H1 (cell line): Measurements from ENCODE around the gene HIVEP3. TPM values are rescaled to one million over a fixed set of nuclear protein-coding genes. Genes with fewer than 3 reads are reported as not detected.

Source experiments
- CTCF ChIA-PET: fragments of 300-600 bp; sonication (Branson Sonifier 250); formaldehyde crosslinking; loops from one replicate; lab custom pipeline; 2021; ENCODE audit not compliant: partially characterized antibody; lab: Charles Lee
- POLR2A ChIA-PET: fragments of 300-600 bp; sonication (Branson Sonifier 250); formaldehyde crosslinking; loops from one replicate; lab custom pipeline; 2021; ENCODE audit warnings: inconsistent platforms; ENCODE audit not compliant: partially characterized antibody; lab: Charles Lee
- DNase-seq, 2 experiments: peaks; one replicate each; pipeline versions ENCODE4 v3.0.0 to v3.0.0-alpha.2; 2010 to 2022; ENCODE audit warnings: low spot score in 2 of 2, low read depth in 1 of 2, mixed read lengths in 1 of 2
- FAIRE-seq: peaks from 2 replicates; lab custom pipeline; 2011; peaks lifted over from hg19 to GRCh38; lab: Jason Lieb, UNC
- H2AFZ ChIP-seq: 2 replicates; pipeline ENCODE4 v1.8.1; 2012; ENCODE audit warnings: low read length, inconsistent platforms
- H2AK5ac ChIP-seq: 2 replicates; pipeline ENCODE4 v1.6.1; 2013; ENCODE audit warnings: low read depth, low read length
- H2BK120ac ChIP-seq: replicated peaks from 2 replicates; pipeline ENCODE3; 2013; ENCODE audit warnings: low read depth, low read length, inconsistent platforms
- H2BK12ac ChIP-seq: 2 replicates; pipeline ENCODE4 v1.6.1; 2013; ENCODE audit warnings: low read depth, low read length
- H2BK15ac ChIP-seq: 2 replicates; pipeline ENCODE4 v1.6.1; 2013; ENCODE audit warnings: low read length
- H2BK20ac ChIP-seq: 2 replicates; pipeline ENCODE4 v1.6.1; 2013; ENCODE audit warnings: low read length
- H2BK5ac ChIP-seq: 2 replicates; pipeline ENCODE4 v1.6.1; 2013; ENCODE audit warnings: low read depth, low read length
- H3K14ac ChIP-seq: 2 replicates; pipeline ENCODE4 v1.6.1; 2013; ENCODE audit warnings: inconsistent platforms; ENCODE audit not compliant: insufficient read length
- H3K18ac ChIP-seq: 2 replicates; pipeline ENCODE4 v1.6.1; 2013; ENCODE audit warnings: low read length; ENCODE audit errors: extremely low read depth
- H3K23ac ChIP-seq: 2 replicates; pipeline ENCODE4 v1.6.1; 2013; ENCODE audit warnings: inconsistent platforms; ENCODE audit not compliant: insufficient read length
- H3K23me2 ChIP-seq: 2 replicates; pipeline ENCODE4 v1.6.1; 2013; ENCODE audit warnings: low read depth, low read length
- H3K27ac ChIP-seq: 2 replicates; pipeline ENCODE4 v1.6.1; 2011; ENCODE audit warnings: low read depth, low read length, inconsistent platforms
- H3K27me3 ChIP-seq, 4 experiments: replicated peaks in 1 of 4; 1 replicate in 1 of 4; 2 replicates in 3 of 4; pipeline versions ENCODE4 v1.6.1 to v1.8.1; 2011 to 2013; ENCODE audit warnings: low read length in 3 of 4, mild to moderate bottlenecking in 3 of 4, inconsistent platforms in 2 of 4, mixed read lengths in 2 of 4, moderate library complexity in 1 of 4; ENCODE audit not compliant: control insufficient read depth in 3 of 4, insufficient read depth in 3 of 4; ENCODE audit errors: extremely low read depth in 1 of 4
- H3K36me3 ChIP-seq, 4 experiments: 2 replicates each; pipeline versions ENCODE4 v1.6.1 to v1.8.1; 2011 to 2013; ENCODE audit warnings: mild to moderate bottlenecking in 4 of 4, low read length in 3 of 4, moderate library complexity in 2 of 4, control low read depth in 1 of 4, inconsistent platforms in 1 of 4; ENCODE audit not compliant: insufficient read depth in 4 of 4, control insufficient read depth in 2 of 4
- H3K4ac ChIP-seq: replicated peaks from 2 replicates; pipeline ENCODE3; 2013; ENCODE audit warnings: low read length, low read depth, mixed read lengths, inconsistent platforms; ENCODE audit not compliant: insufficient read length
- H3K4me1 ChIP-seq, 4 experiments: replicated peaks in 1 of 4; 1 replicate in 1 of 4; 2 replicates in 3 of 4; pipeline versions ENCODE4 v1.6.1 to v1.8.1; 2011 to 2013; ENCODE audit warnings: low read length in 3 of 4, inconsistent platforms in 2 of 4, mixed read lengths in 1 of 4; ENCODE audit not compliant: insufficient read depth in 4 of 4, control insufficient read depth in 3 of 4
- H3K4me2 ChIP-seq, 2 experiments: 2 replicates each; pipeline versions ENCODE4 v1.6.1 to v1.8.1; 2011 to 2013; ENCODE audit warnings: low read depth in 2 of 2, low read length in 2 of 2, control low read depth in 1 of 2, inconsistent platforms in 1 of 2, mild to moderate bottlenecking in 1 of 2; ENCODE audit not compliant: insufficient read depth in 1 of 2
- H3K4me3 ChIP-seq, 4 experiments: fragments of 200-600, 300-600 bp in 1 of 4; sonication (generic), shearing (Covaris generic), sonication (Bioruptor Twin) in 1 of 4; 2 replicates each; pipeline versions ENCODE4 v1.5.1 to v1.8.1; 2011 to 2016; ENCODE audit warnings: low read length in 4 of 4, low read depth in 3 of 4, control low read depth in 2 of 4, inconsistent platforms in 2 of 4, mild to moderate bottlenecking in 2 of 4, mixed read lengths in 1 of 4, moderate library complexity in 1 of 4; ENCODE audit not compliant: insufficient read depth in 2 of 4; ENCODE audit errors: extremely low read depth in 1 of 4
- H3K56ac ChIP-seq: replicated peaks from 2 replicates; pipeline ENCODE3; 2013; ENCODE audit warnings: low read depth, mild to moderate bottlenecking, mixed read lengths, low read length, inconsistent platforms; ENCODE audit not compliant: insufficient read length
- H3K79me1 ChIP-seq: 2 replicates; pipeline ENCODE4 v1.6.1; 2013; ENCODE audit warnings: low read depth, low read length, control low read depth
- H3K79me2 ChIP-seq, 2 experiments: 2 replicates each; pipeline versions ENCODE4 v1.6.1 to v1.8.1; 2012 to 2013; ENCODE audit warnings: low read length in 2 of 2, mild to moderate bottlenecking in 2 of 2, inconsistent platforms in 1 of 2; ENCODE audit not compliant: insufficient read depth in 2 of 2, control insufficient read depth in 1 of 2
- H3K9ac ChIP-seq, 4 experiments: replicated peaks in 1 of 4; 1 replicate in 1 of 4; 2 replicates in 3 of 4; pipeline versions ENCODE4 v1.6.1 to v1.8.1; 2011 to 2013; ENCODE audit warnings: low read depth in 3 of 4, low read length in 3 of 4, control low read depth in 2 of 4, mild to moderate bottlenecking in 2 of 4, moderate library complexity in 2 of 4, inconsistent platforms in 1 of 4; ENCODE audit errors: extremely low read depth in 1 of 4
- H3K9me3 ChIP-seq, 2 experiments: 2 replicates each; pipeline versions ENCODE4 v1.6.1 to v1.8.1; 2012 to 2013; ENCODE audit warnings: mild to moderate bottlenecking in 2 of 2, moderate library complexity in 2 of 2, control low read depth in 1 of 2, inconsistent platforms in 1 of 2, low read depth in 1 of 2, low read length in 1 of 2, mixed read lengths in 1 of 2; ENCODE audit not compliant: insufficient read depth in 2 of 2
- H4K20me1 ChIP-seq, 2 experiments: replicated peaks in 1 of 2; 2 replicates each; pipeline versions ENCODE3 to v1.8.1; 2011 to 2013; ENCODE audit warnings: inconsistent platforms in 2 of 2, low read length in 2 of 2, mild to moderate bottlenecking in 1 of 2; ENCODE audit not compliant: insufficient read depth in 2 of 2, control insufficient read depth in 1 of 2
- H4K5ac ChIP-seq: 2 replicates; pipeline ENCODE4 v1.6.1; 2013; ENCODE audit warnings: low read length, low read depth, mixed read lengths, inconsistent platforms; ENCODE audit not compliant: insufficient read length
- H4K8ac ChIP-seq: 2 replicates; pipeline ENCODE4 v1.8.0; 2013; ENCODE audit warnings: mild to moderate bottlenecking, moderate library complexity, low read length, inconsistent platforms; ENCODE audit not compliant: insufficient read depth; ENCODE audit errors: extremely low read depth
- H4K91ac ChIP-seq: replicated peaks from 2 replicates; pipeline ENCODE3; 2013; ENCODE audit warnings: low read length, mixed read lengths, inconsistent platforms; ENCODE audit not compliant: insufficient read length
- CBX5 ChIP-seq: fragments of 300-800, 300-1000 bp; sonication (generic); IDR thresholded peaks from 2 replicates; pipeline ENCODE4 v1.7.1; 2016; ENCODE audit warnings: antibody characterized with exemption, low read length, low read depth
- CEBPB ChIP-seq: IDR thresholded peaks from 2 replicates; pipeline ENCODE4 v1.6.1; 2012; ENCODE audit warnings: low read depth, low read length
- CHD1 ChIP-seq: IDR thresholded peaks from 2 replicates; pipeline ENCODE4 v1.6.1; 2012; ENCODE audit warnings: low read depth, low read length, improper control_type of control experiment
- CHD2 ChIP-seq: IDR thresholded peaks from 2 replicates; pipeline ENCODE4 v1.6.1; 2012; ENCODE audit warnings: low read length, improper control_type of control experiment
- CREB1 ChIP-seq: IDR thresholded peaks from 2 replicates; pipeline ENCODE4 v1.6.1; 2012; ENCODE audit warnings: inconsistent platforms
- CTBP2 ChIP-seq: IDR thresholded peaks from 2 replicates; pipeline ENCODE4 v1.7.0; 2011; ENCODE audit warnings: borderline replicate concordance, mild to moderate bottlenecking, moderate library complexity, mixed read lengths, low read length; ENCODE audit not compliant: insufficient read depth, insufficient read length
- E2F6 ChIP-seq: IDR thresholded peaks from 2 replicates; pipeline ENCODE4 v1.6.1; 2012; ENCODE audit warnings: inconsistent platforms
- EP300 ChIP-seq, 2 experiments: IDR thresholded peaks; 1 replicate in 1 of 2; 2 replicates in 1 of 2; pipeline ENCODE4 v1.6.1; 2011 to 2012; ENCODE audit warnings: low read depth in 2 of 2, low read length in 2 of 2, mild to moderate bottlenecking in 2 of 2, borderline replicate concordance in 1 of 2, inconsistent platforms in 1 of 2, moderate library complexity in 1 of 2
- JUND ChIP-seq: IDR thresholded peaks from 2 replicates; pipeline ENCODE4 v1.6.1; 2011; ENCODE audit warnings: mild to moderate bottlenecking, improper control_type of control experiment, low read length
- POLR2AphosphoS5 ChIP-seq: IDR thresholded peaks from 2 replicates; pipeline ENCODE4 v1.6.1; 2011; ENCODE audit warnings: low read depth, low read length
- RBBP5 ChIP-seq: IDR thresholded peaks from 2 replicates; pipeline ENCODE4 v1.7.1; 2012; ENCODE audit warnings: low read depth, mild to moderate bottlenecking, inconsistent platforms, low read length, moderate library complexity, borderline replicate concordance
- SRF ChIP-seq: IDR thresholded peaks from 2 replicates; pipeline ENCODE4 v1.6.1; 2011; ENCODE audit warnings: mild to moderate bottlenecking, low read depth, low read length, moderate library complexity
- TCF12 ChIP-seq: IDR thresholded peaks from 2 replicates; pipeline ENCODE4 v1.6.1; 2011; ENCODE audit warnings: low read depth, mild to moderate bottlenecking, low read length
- YY1 ChIP-seq: IDR thresholded peaks from 2 replicates; pipeline ENCODE4 v1.6.1; 2011; ENCODE audit warnings: low read depth, mild to moderate bottlenecking, low read length
- WGBS, 2 experiments: shearing (Covaris generic) in 1 of 2; methylation state at CpG; one replicate each; pipeline versions ENCODE4 v1.1.6 to v1.1.7; 2013 to 2015; ENCODE audit warnings: low lambda C conversion rate in 2 of 2, mixed read lengths in 2 of 2, inconsistent platforms in 1 of 2, low coverage in 1 of 2, missing lambda C conversion rate in 1 of 2; ENCODE audit not compliant: insufficient replicate concordance in 2 of 2, insufficient coverage in 1 of 2, insufficient read length in 1 of 2; ENCODE audit errors: extremely low coverage in 1 of 2, missing lambda C conversion rate in 1 of 2; 5-methylcytosine and 5-hydroxymethylcytosine counted together
- polyA plus RNA-seq, 7 experiments: library from polyadenylated mRNA; depleted of rRNA in 3 of 7; stranded (reverse) in 5 of 7; unstranded in 2 of 7; fragments of >200 nt in 5 of 7; fragments of 200-250 nt in 2 of 7; gene quantifications; 1 replicate in 5 of 7; 2 replicates in 1 of 7; 4 replicates in 1 of 7; pipeline versions ENCODE4 v1.2.1 to v1.2.3, GENCODE V29; 2011 to 2013; ENCODE audit warnings: missing spikeins in 2 of 7, mixed read lengths in 2 of 7
- total RNA-seq: library from RNA; stranded (reverse); fragmentation: NEBNext Ultra II Directional; extraction: Animal tissue kit (Norgen Biotek cat#: 25700); gene quantifications from 2 replicates; pipeline ENCODE4 v1.2.1, GENCODE V29; 2021

Gene HIVEP3
- total and polyA plus RNA-seq, 2 of the 8 experiments (the other 6 are each of a cell fraction or from before 2014, with no cell fraction given): 0.24 to 0.69 TPM

- H3K4me1 ChIP-seq: peaks cover 2 to 8% (median 5%) of the 10 kb centered on the region in 4 experiments; a peak in 5 of 7 replicates
- H3K9ac ChIP-seq: no peak overlapping the region
- no peaks in the 10 kb centered on the region for H3K27me3 ChIP-seq
- H2AFZ ChIP-seq: no peak overlapping the region
- no peak overlapping the region for H3K4me3 ChIP-seq
- no peaks in the 10 kb centered on the region for H3K36me3 ChIP-seq
- no peaks in the 10 kb centered on the region for H4K20me1 ChIP-seq
- H3K79me2 ChIP-seq: no peaks in the 10 kb centered on the region
- H2BK15ac ChIP-seq: no peak overlapping the region
- no peak overlapping the region for H2BK120ac ChIP-seq
- FAIRE-seq (no peak), DNase-seq (no peak)
- 92% methylated on average over 3 of the region's 3 CpGs; no CpG with 5 or more reads in 1 of the 2 experiments for WGBS, 2 experiments
- no peak overlapping the region for H3K18ac ChIP-seq
- no peak overlapping the region for H3K4me2 ChIP-seq
- no peak overlapping the region for H3K23ac ChIP-seq
- H4K5ac ChIP-seq: no peak overlapping the region
- no peak overlapping the region for H2BK5ac ChIP-seq
- no peaks in the 10 kb centered on the region for H3K79me1 ChIP-seq
- H3K4ac ChIP-seq: no peak overlapping the region
- no peak overlapping the region for H3K27ac ChIP-seq
- H4K91ac ChIP-seq: no peak overlapping the region
- no peak overlapping the region for H3K14ac ChIP-seq
- H3K9me3 ChIP-seq: no peaks in the 10 kb centered on the region
- H4K8ac ChIP-seq: no peak overlapping the region
- H3K23me2 ChIP-seq: no peaks in the 10 kb centered on the region
- H3K56ac ChIP-seq: no peak overlapping the region
- no peak overlapping the region for H2BK20ac ChIP-seq
- ChIA-PET CTCF (interaction anchor here (1.6 kb wide), 1 partner anchor 15 kb away, joined by 3 read pairs; no protein-coding TSS in a partner anchor), POLR2A (no interaction called here)
- no peak overlapping the region for H2BK12ac ChIP-seq
- no peak overlapping the region for H2AK5ac ChIP-seq
- TF ChIP-seq E2F6 (no peak), CHD1 (no peak), CBX5 (no peak), JUND (no peak), POLR2AphosphoS5 (no peak), TCF12 (no peak), CEBPB (no peak), CTBP2 (no peak), RBBP5 (no peak), SRF (no peak), EP300 (IDR thresholded peaks at IDR 0.05; ENCODE audit: borderline replicate concordance in 1 of 2, low read depth in 2 of 2, low read length in 2 of 2) (no peak), YY1 (no peak), CREB1 (no peak), CHD2 (no peak)
Observed at GRCh38 chr1:41957568-41957967, 38.8 kb upstream of the HIVEP3 start.
